ENCODE data around the gene SUN2. TPM values are rescaled to one million over a fixed set of nuclear protein-coding genes. Genes with fewer than 3 reads are reported as not detected.
A peak's percentile ranks its signal among the peaks of the same experiment; 100 is the strongest.

SUN2 gene
- total RNA-seq, 1 experiment from 2014 or later = 55.5 TPM

DNA sequence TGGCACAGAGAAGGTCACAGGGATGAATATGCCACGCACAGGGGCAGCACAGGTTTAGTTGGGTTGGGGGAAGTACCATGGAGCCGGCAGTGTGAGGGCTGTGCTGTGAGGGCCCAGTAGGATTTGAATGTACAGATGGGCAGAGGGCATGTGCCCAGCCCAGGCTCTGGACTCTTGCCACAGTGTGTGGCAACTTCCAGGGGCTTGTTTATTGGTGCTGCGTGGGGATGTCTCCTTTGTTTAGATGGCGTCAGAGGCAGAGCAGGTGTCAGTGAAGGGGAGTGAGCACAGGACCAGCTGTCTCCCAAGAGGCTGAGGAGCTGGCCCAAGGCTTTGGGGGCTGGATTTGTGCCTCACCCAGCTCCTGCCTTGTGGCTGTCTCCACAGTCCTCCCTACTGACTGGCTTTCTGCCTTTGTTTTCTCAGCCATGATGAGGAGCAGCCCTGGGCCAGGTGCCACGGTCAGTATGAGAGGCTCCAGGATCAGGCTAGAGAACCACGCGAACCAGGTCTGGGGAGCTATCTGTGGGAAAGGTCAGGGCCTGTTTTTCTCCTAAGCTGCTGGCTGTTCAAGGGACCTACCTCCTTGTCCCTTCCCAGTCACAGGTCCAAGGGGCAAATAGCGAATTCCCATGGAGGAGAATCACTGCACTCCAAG is 21.9 kb downstream of the SUN2 start:
- CTCF ChIA-PET = interaction anchor here (0.6 kb wide), 1 partner anchor 843 kb away, joined by 3 read pairs; no protein-coding TSS in a partner anchor
- BruUV-seq (replicated peaks) = no TSS peak
- no peak overlapping the region for H3K4me3 ChIP-seq (ENCODE audit: low read length)
- H3K27me3 ChIP-seq (ENCODE audit: low read length) = no peaks in the 10 kb centered on the region
- TF ChIP-seq, protein P1, sequence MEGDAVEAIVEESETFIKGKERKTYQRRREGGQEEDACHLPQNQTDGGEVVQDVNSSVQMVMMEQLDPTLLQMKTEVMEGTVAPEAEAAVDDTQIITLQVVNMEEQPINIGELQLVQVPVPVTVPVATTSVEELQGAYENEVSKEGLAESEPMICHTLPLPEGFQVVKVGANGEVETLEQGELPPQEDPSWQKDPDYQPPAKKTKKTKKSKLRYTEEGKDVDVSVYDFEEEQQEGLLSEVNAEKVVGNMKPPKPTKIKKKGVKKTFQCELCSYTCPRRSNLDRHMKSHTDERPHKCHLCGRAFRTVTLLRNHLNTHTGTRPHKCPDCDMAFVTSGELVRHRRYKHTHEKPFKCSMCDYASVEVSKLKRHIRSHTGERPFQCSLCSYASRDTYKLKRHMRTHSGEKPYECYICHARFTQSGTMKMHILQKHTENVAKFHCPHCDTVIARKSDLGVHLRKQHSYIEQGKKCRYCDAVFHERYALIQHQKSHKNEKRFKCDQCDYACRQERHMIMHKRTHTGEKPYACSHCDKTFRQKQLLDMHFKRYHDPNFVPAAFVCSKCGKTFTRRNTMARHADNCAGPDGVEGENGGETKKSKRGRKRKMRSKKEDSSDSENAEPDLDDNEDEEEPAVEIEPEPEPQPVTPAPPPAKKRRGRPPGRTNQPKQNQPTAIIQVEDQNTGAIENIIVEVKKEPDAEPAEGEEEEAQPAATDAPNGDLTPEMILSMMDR (conservative IDR thresholded peaks at IDR 0.05; ENCODE audit: low read depth, low read length) = no peak
- H3K4me2 ChIP-seq (ENCODE audit: low read length) = no peak overlapping the region
- H3K79me2 ChIP-seq (ENCODE audit: low read length) = no peaks in the 10 kb centered on the region
- POLR2A ChIA-PET (ENCODE audit: unreplicated experiment) = no interaction called here
- H3F3A ChIP-seq (ENCODE audit: low read length, unreplicated experiment) = no peaks in the 10 kb centered on the region
- peaks cover 11% of the 10 kb centered on the region for H3K36me3 ChIP-seq (ENCODE audit: low read depth, low read length)
- H3K27ac ChIP-seq (ENCODE audit: low read length) = no peak overlapping the region
- H3K4me1 ChIP-seq (ENCODE audit: insufficient read depth, low read length) = peaks cover 6% of the 10 kb centered on the region; the same call in 1 of the 2 replicates
- no peaks in the 10 kb centered on the region for H3K9me2 ChIP-seq (replicated peaks; ENCODE audit: low read length)
- no peaks in the 10 kb centered on the region for H4K20me1 ChIP-seq (ENCODE audit: low read length)
- no peak overlapping the region for H3K9ac ChIP-seq (ENCODE audit: low read length)
- DNase-seq (no peak), ATAC-seq (no peak)
- intact Hi-C loops (cut with micrococcal nuclease) = no loop called here
- H3K9me3 ChIP-seq (ENCODE audit: low read length) = no peaks in the 10 kb centered on the region
- no peak overlapping the region for H2AFZ ChIP-seq (ENCODE audit: low read length)

DNA sequence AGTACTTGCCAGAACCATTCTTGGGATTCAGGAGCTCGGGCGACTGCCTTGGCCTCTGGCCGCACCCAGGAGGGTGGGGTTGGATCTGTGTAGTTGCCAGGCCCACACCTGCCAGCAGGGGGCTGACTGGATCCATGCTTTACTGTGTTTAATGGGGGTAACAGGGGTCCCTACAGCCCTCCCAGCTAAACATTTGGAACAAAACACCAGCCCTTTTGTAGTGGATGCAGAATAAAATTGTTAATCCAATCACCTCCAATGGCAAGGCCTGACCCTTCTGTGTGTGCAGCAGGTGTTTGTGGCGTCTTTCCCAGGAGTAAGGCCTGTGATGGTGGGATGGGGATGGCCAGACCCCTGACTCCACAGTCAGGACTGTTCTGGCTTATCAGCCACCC is 22.5 kb downstream of the SUN2 start:
- ATAC-seq (peak; percentile 43), DNase-seq (peak; percentile 29)
- H2AFZ ChIP-seq (ENCODE audit: low read length) = no peak overlapping the region
- H3K27ac ChIP-seq (ENCODE audit: low read length) = no peak overlapping the region
- no peaks in the 10 kb centered on the region for H3K27me3 ChIP-seq (ENCODE audit: low read length)
- no peak overlapping the region for H3K4me2 ChIP-seq (ENCODE audit: low read length)
- CTCF ChIA-PET = interaction anchor here (0.6 kb wide), 1 partner anchor 842 kb away, joined by 3 read pairs; no protein-coding TSS in a partner anchor
- no peak overlapping the region for H3K9ac ChIP-seq (ENCODE audit: low read length)
- H3K9me2 ChIP-seq (replicated peaks; ENCODE audit: low read length) = no peaks in the 10 kb centered on the region
- BruUV-seq (replicated peaks) = no TSS peak
- no peaks in the 10 kb centered on the region for H3F3A ChIP-seq (ENCODE audit: low read length, unreplicated experiment)
- no peaks in the 10 kb centered on the region for H3K79me2 ChIP-seq (ENCODE audit: low read length)
- peaks cover 6% of the 10 kb centered on the region; the same call in 1 of the 2 replicates for H3K4me1 ChIP-seq (ENCODE audit: insufficient read depth, low read length)
- intact Hi-C loops (cut with micrococcal nuclease) = no loop called here
- H3K36me3 ChIP-seq (ENCODE audit: low read depth, low read length) = peaks cover 11% of the 10 kb centered on the region
- no peaks in the 10 kb centered on the region for H3K9me3 ChIP-seq (ENCODE audit: low read length)
- TF ChIP-seq, protein P1 (conservative IDR thresholded peaks at IDR 0.05; ENCODE audit: low read depth, low read length) = peak; percentile 77
- no peak for TF ChIP-seq EZH2phosphoT487 (IDR thresholded peaks at IDR 0.05; ENCODE audit: borderline replicate concordance, low read length)
- H3K4me3 ChIP-seq (ENCODE audit: low read length) = no peak overlapping the region
- H4K20me1 ChIP-seq (ENCODE audit: low read length) = no peaks in the 10 kb centered on the region
- POLR2A ChIA-PET (ENCODE audit: unreplicated experiment) = no interaction called here

DNA sequence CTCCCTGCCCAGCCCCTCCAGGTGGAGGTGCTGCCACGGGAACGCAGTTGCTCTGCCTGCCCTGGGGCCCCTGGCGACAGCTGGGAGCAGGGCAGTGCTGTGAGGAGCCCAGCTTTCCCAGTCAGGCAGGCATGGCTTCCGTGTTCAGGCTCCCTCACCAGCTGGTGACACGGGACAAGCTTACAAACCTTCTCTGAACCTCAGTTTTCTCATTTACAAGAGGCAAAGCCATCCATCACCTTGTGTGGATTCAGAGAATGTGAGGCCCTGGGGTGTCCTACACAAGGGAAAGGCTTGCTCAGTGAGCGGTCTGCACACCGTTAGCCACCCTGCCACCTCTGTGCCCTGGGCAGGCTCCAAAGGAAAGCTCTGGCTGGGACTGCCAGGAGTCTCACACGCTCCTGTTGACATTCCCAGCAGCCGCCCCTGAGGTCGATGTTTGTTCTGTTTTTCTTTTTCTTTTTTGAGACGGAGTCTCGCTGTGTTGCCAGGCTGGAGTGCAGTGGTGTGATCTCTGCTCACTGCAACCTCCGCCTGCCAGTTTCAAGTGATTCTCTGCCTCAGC is 23.5 kb downstream of the SUN2 start:
- TF ChIP-seq EZH2phosphoT487 (IDR thresholded peaks at IDR 0.05; ENCODE audit: borderline replicate concordance, low read length) (no peak), EZH2 (IDR thresholded peaks at IDR 0.05; ENCODE audit: low read length, unreplicated experiment) (no peak)
- TF ChIP-seq, protein P1 (conservative IDR thresholded peaks at IDR 0.05; ENCODE audit: low read depth, low read length) = no peak
- Histone ChIP-seq H4K20me1 (ENCODE audit: low read length) (no peaks in the 10 kb centered on the region), H3K4me1 (ENCODE audit: insufficient read depth, low read length) (no peaks in the 10 kb centered on the region), H3K79me2 (ENCODE audit: low read length) (no peaks in the 10 kb centered on the region), H3K9ac (ENCODE audit: low read length) (no peak overlapping the region), H3K27ac (ENCODE audit: low read length) (no peak overlapping the region), H2AFZ (ENCODE audit: low read length) (no peak overlapping the region), H3K9me2 (replicated peaks; ENCODE audit: low read length) (no peaks in the 10 kb centered on the region), H3K4me3 (ENCODE audit: low read length) (no peak overlapping the region), H3K4me2 (ENCODE audit: low read length) (no peak overlapping the region), H3K36me3 (ENCODE audit: low read depth, low read length) (peaks cover 9% of the 10 kb centered on the region), H3F3A (ENCODE audit: low read length, unreplicated experiment) (no peaks in the 10 kb centered on the region), H3K9me3 (ENCODE audit: low read length) (no peaks in the 10 kb centered on the region), H3K27me3 (ENCODE audit: low read length) (no peaks in the 10 kb centered on the region)
- no TSS peak for BruUV-seq (replicated peaks)
- POLR2A ChIA-PET (ENCODE audit: unreplicated experiment) = no interaction called here
- ATAC-seq = no peak
- intact Hi-C loops (cut with micrococcal nuclease) = no loop called here
- CTCF ChIA-PET = interaction anchor here (0.5 kb wide), 1 partner anchor 403 kb away, joined by 5 read pairs; no protein-coding TSS in a partner anchor
- DNase-seq = no peak

Data from PC-3 (cell line).